ENCODE measurements around the gene KRTAP4-1.
"Not testable (repeated sequence)": the region's sequence is repeated elsewhere in the genome, so short reads cannot be mapped to it uniquely, and the experiment has no call there.

KRTAP4-1 gene

GRCh38 chr17:41153856-41154255 is 30.9 kb downstream of the KRTAP4-1 start:
- H3K4me2 ChIP-seq (ENCODE audit: low read length): no peak overlapping the region
- H3K4me3 ChIP-seq (ENCODE audit: low read length): no peak overlapping the region
- no peaks in the 10 kb centered on the region for H3K9me3 ChIP-seq (ENCODE audit: control insufficient read depth, insufficient read depth, low read length)
- H4K20me1 ChIP-seq (ENCODE audit: control insufficient read depth, insufficient read depth, low read depth, low read length): no peaks in the 10 kb centered on the region
- H3K79me2 ChIP-seq (ENCODE audit: control insufficient read depth, low read length): no peaks in the 10 kb centered on the region
- no peaks in the 10 kb centered on the region for H3K27me3 ChIP-seq (ENCODE audit: control insufficient read depth, low read length)
- H3K27ac ChIP-seq (ENCODE audit: low read depth, low read length): no peak overlapping the region
- peaks cover 21% of the 10 kb centered on the region for H3K4me1 ChIP-seq (ENCODE audit: control insufficient read depth, low read length)
- no peaks in the 10 kb centered on the region for H3F3A ChIP-seq (ENCODE audit: control insufficient read depth, insufficient read depth)
- H3K9me2 ChIP-seq (replicated peaks; ENCODE audit: control insufficient read depth, low read length): no peaks in the 10 kb centered on the region
- TF ChIP-seq CTCF (IDR thresholded peaks at IDR 0.05; ENCODE audit: low read depth, low read length, poor library complexity, severe bottlenecking): no peak
- TF ChIP-seq EZH2phosphoT487 (IDR thresholded peaks at IDR 0.05; ENCODE audit: borderline replicate concordance, low read length): no peak
- H3K36me3 ChIP-seq (ENCODE audit: control insufficient read depth, low read length): no peaks in the 10 kb centered on the region

GRCh38 chr17:41151525-41151924 is 33.2 kb downstream of the KRTAP4-1 start:
- no peaks in the 10 kb centered on the region for H3K9me2 ChIP-seq (replicated peaks; ENCODE audit: control insufficient read depth, low read length)
- no peaks in the 10 kb centered on the region for H3K36me3 ChIP-seq (ENCODE audit: control insufficient read depth, low read length)
- H3K79me2 ChIP-seq (ENCODE audit: control insufficient read depth, low read length): no peaks in the 10 kb centered on the region
- no peak overlapping the region for H3K27ac ChIP-seq (ENCODE audit: low read depth, low read length)
- H3F3A ChIP-seq (ENCODE audit: control insufficient read depth, insufficient read depth): no peaks in the 10 kb centered on the region
- no peaks in the 10 kb centered on the region for H3K9me3 ChIP-seq (ENCODE audit: control insufficient read depth, insufficient read depth, low read length)
- peaks cover 21% of the 10 kb centered on the region for H3K4me1 ChIP-seq (ENCODE audit: control insufficient read depth, low read length)
- TF ChIP-seq CTCF (IDR thresholded peaks at IDR 0.05; ENCODE audit: low read depth, low read length, poor library complexity, severe bottlenecking) (no peak), EZH2phosphoT487 (IDR thresholded peaks at IDR 0.05; ENCODE audit: borderline replicate concordance, low read length) (no peak)
- no peak overlapping the region for H3K4me3 ChIP-seq (ENCODE audit: low read length)
- no peaks in the 10 kb centered on the region for H3K27me3 ChIP-seq (ENCODE audit: control insufficient read depth, low read length)
- no peaks in the 10 kb centered on the region for H4K20me1 ChIP-seq (ENCODE audit: control insufficient read depth, insufficient read depth, low read depth, low read length)
- no peak overlapping the region for H3K4me2 ChIP-seq (ENCODE audit: low read length)

GRCh38 chr17:41150026-41150425 is 34.7 kb downstream of the KRTAP4-1 start:
- H3K27ac ChIP-seq (ENCODE audit: low read depth, low read length): no peak overlapping the region
- no peaks in the 10 kb centered on the region for H3K9me3 ChIP-seq (ENCODE audit: control insufficient read depth, insufficient read depth, low read length)
- H3K27me3 ChIP-seq (ENCODE audit: control insufficient read depth, low read length): no peaks in the 10 kb centered on the region
- no peaks in the 10 kb centered on the region for H3K36me3 ChIP-seq (ENCODE audit: control insufficient read depth, low read length)
- H3K79me2 ChIP-seq (ENCODE audit: control insufficient read depth, low read length): no peaks in the 10 kb centered on the region
- no peaks in the 10 kb centered on the region for H3F3A ChIP-seq (ENCODE audit: control insufficient read depth, insufficient read depth)
- peak overlapping the region; percentile 30 for H3K4me2 ChIP-seq (ENCODE audit: low read length)
- peaks cover 21% of the 10 kb centered on the region for H3K4me1 ChIP-seq (ENCODE audit: control insufficient read depth, low read length)
- TF ChIP-seq EZH2phosphoT487 (IDR thresholded peaks at IDR 0.05; ENCODE audit: borderline replicate concordance, low read length): no peak
- TF ChIP-seq CTCF (IDR thresholded peaks at IDR 0.05; ENCODE audit: low read depth, low read length, poor library complexity, severe bottlenecking): no peak
- no peaks in the 10 kb centered on the region for H4K20me1 ChIP-seq (ENCODE audit: control insufficient read depth, insufficient read depth, low read depth, low read length)
- H3K9me2 ChIP-seq (replicated peaks; ENCODE audit: control insufficient read depth, low read length): no peaks in the 10 kb centered on the region
- no peak overlapping the region for H3K4me3 ChIP-seq (ENCODE audit: low read length)

GRCh38 chr17:41149652-41149985 is 35.1 kb downstream of the KRTAP4-1 start, which contains the start of gene KRTAP4-5:
Gene KRTAP4-5, minus strand, starts transcription at chr17:41149825. Its CDS starts 58 bp downstream, at chr17:41149767.
- Histone ChIP-seq H4K20me1 (ENCODE audit: control insufficient read depth, insufficient read depth, low read depth, low read length) (no peaks in the 10 kb centered on the region), H3K9me2 (replicated peaks; ENCODE audit: control insufficient read depth, low read length) (no peaks in the 10 kb centered on the region), H3F3A (ENCODE audit: control insufficient read depth, insufficient read depth) (no peaks in the 10 kb centered on the region), H3K36me3 (ENCODE audit: control insufficient read depth, low read length) (no peaks in the 10 kb centered on the region), H3K79me2 (ENCODE audit: control insufficient read depth, low read length) (no peaks in the 10 kb centered on the region), H3K4me1 (ENCODE audit: control insufficient read depth, low read length) (peaks cover 21% of the 10 kb centered on the region), H3K4me2 (ENCODE audit: low read length) (peak within 1 kb of the TSS; percentile 30), H3K27me3 (ENCODE audit: control insufficient read depth, low read length) (no peaks in the 10 kb centered on the region), H3K4me3 (ENCODE audit: low read length) (no peak within 1 kb of the TSS), H3K9me3 (ENCODE audit: control insufficient read depth, insufficient read depth, low read length) (no peaks in the 10 kb centered on the region), H3K27ac (ENCODE audit: low read depth, low read length) (peak within 1 kb of the TSS; percentile 18; the same call in 1 of the 2 replicates)
- no peak for TF ChIP-seq CTCF (IDR thresholded peaks at IDR 0.05; ENCODE audit: low read depth, low read length, poor library complexity, severe bottlenecking)
- no peak for TF ChIP-seq EZH2phosphoT487 (IDR thresholded peaks at IDR 0.05; ENCODE audit: borderline replicate concordance, low read length)

GRCh38 chr17:41148971-41149651 is 35.6 kb downstream of the KRTAP4-1 start:
- not testable (repeated sequence) for H3K36me3 ChIP-seq (ENCODE audit: control insufficient read depth, low read length); H4K20me1 ChIP-seq (ENCODE audit: control insufficient read depth, insufficient read depth, low read depth, low read length); H3K9me2 ChIP-seq (replicated peaks; ENCODE audit: control insufficient read depth, low read length); H3F3A ChIP-seq (ENCODE audit: control insufficient read depth, insufficient read depth); H3K9me3 ChIP-seq (ENCODE audit: control insufficient read depth, insufficient read depth, low read length); H3K4me3 ChIP-seq (ENCODE audit: low read length); H3K79me2 ChIP-seq (ENCODE audit: control insufficient read depth, low read length); H3K27ac ChIP-seq (ENCODE audit: low read depth, low read length); H3K4me2 ChIP-seq (ENCODE audit: low read length); H3K27me3 ChIP-seq (ENCODE audit: control insufficient read depth, low read length)
- H3K4me1 ChIP-seq (ENCODE audit: control insufficient read depth, low read length): peaks cover 21% of the 10 kb centered on the region

Measured in DOHH2 (cell line).